Astrocyte (in vitro differentiated cells and primary cell): ENCODE results near the gene UACA.

ENCODE experiments used
- CTCF ChIP-seq: IDR thresholded peaks from 2 replicates; pipeline ENCODE4 v1.5.1; 2011; ENCODE audit warnings: low read depth, mild to moderate bottlenecking, inconsistent platforms, low read length, moderate library complexity; ENCODE audit not compliant: insufficient read depth
- EZH2 ChIP-seq: IDR thresholded peaks from 2 replicates; pipeline ENCODE4 v1.6.1; 2012; ENCODE audit warnings: mild to moderate bottlenecking, low read length, inconsistent platforms; ENCODE audit not compliant: insufficient read depth

- TF ChIP-seq CTCF, result no peak
- no peak for TF ChIP-seq EZH2
Observed at GRCh38 chr15:70758790-70759462, 4.4 kb downstream of the UACA start.
